Neural progenitor cell (in vitro differentiated cells): ENCODE results near the gene SAA2.
A peak's percentile ranks its signal among the peaks of the same experiment; 100 is the strongest.

Source experiments
- EZH2 ChIP-seq: fragments of 200-600 bp; sonication (generic); IDR thresholded peaks from 2 replicates; pipeline ENCODE4 v1.6.1; 2017; ENCODE audit warnings: antibody characterized with exemption, mild to moderate bottlenecking, moderate library complexity
- TF ChIP-seq, protein P1 (sequence below): fragments of 200-600 bp; sonication (generic); IDR thresholded peaks from 2 replicates; pipeline ENCODE4 v1.5.1; 2017; ENCODE audit warnings: antibody characterized with exemption, mild to moderate bottlenecking

DNA sequence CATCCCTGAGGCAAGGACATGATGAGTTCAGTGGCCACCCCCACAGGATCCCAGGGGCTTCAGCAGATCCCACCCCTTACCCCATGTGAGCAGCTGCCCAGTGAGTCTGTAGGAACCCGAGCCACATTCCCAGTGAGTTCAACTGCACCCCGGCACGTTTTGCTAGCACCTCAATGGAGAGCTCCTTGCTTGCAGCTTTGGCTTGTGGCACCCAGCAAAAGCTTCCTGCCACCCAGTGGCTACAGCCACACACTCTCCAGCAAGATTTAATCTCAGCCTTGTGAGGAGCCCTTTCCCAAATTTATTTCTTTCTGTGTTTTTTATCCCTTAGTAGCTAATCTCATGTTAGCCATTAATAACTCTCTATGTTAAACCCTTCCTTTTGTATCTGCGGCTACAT, 21.6 kb upstream of the SAA2 start:
- TF ChIP-seq, protein P1, sequence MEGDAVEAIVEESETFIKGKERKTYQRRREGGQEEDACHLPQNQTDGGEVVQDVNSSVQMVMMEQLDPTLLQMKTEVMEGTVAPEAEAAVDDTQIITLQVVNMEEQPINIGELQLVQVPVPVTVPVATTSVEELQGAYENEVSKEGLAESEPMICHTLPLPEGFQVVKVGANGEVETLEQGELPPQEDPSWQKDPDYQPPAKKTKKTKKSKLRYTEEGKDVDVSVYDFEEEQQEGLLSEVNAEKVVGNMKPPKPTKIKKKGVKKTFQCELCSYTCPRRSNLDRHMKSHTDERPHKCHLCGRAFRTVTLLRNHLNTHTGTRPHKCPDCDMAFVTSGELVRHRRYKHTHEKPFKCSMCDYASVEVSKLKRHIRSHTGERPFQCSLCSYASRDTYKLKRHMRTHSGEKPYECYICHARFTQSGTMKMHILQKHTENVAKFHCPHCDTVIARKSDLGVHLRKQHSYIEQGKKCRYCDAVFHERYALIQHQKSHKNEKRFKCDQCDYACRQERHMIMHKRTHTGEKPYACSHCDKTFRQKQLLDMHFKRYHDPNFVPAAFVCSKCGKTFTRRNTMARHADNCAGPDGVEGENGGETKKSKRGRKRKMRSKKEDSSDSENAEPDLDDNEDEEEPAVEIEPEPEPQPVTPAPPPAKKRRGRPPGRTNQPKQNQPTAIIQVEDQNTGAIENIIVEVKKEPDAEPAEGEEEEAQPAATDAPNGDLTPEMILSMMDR = peak; percentile 6
- no peak for TF ChIP-seq EZH2
